ENCODE results near the gene PRKAG2. TPM values are rescaled to one million over a fixed set of nuclear protein-coding genes. Genes with fewer than 3 reads are reported as not detected.
A peak's percentile ranks its signal among the peaks of the same experiment; 100 is the strongest.

PRKAG2 gene
- total RNA-seq, 1 donor from 2014 or later, result 35.6 TPM

DNA sequence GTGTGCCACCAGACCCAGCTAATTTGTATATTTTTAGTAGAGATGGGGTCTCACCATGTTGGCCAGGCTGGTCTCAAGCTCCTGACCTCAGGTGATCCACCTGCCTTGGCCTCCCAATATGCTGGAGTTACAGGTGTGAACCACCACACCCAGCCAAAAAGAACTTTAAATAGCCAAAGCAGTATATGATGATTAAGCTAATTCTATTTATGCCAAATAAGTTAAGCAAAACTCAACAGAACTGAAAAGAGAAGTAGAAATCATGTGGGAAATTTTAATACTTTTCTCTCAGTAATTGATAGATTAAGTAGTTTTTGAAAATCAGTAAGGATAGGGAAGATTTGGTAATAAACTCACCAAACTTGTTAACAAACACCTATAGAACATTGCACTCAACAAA is 332.7 kb downstream of the PRKAG2 start:
- Histone ChIP-seq H3K36me3 (no peaks in the 10 kb centered on the region), H3K9me3 (no peaks in the 10 kb centered on the region), H3K4me3 (no peak overlapping the region), H3K27me3 (no peaks in the 10 kb centered on the region), H3K27ac (no peak overlapping the region), H3K4me1 (no peaks in the 10 kb centered on the region)
- DNase-seq (no peak), ATAC-seq (no peak)
- TF ChIP-seq, protein P1, sequence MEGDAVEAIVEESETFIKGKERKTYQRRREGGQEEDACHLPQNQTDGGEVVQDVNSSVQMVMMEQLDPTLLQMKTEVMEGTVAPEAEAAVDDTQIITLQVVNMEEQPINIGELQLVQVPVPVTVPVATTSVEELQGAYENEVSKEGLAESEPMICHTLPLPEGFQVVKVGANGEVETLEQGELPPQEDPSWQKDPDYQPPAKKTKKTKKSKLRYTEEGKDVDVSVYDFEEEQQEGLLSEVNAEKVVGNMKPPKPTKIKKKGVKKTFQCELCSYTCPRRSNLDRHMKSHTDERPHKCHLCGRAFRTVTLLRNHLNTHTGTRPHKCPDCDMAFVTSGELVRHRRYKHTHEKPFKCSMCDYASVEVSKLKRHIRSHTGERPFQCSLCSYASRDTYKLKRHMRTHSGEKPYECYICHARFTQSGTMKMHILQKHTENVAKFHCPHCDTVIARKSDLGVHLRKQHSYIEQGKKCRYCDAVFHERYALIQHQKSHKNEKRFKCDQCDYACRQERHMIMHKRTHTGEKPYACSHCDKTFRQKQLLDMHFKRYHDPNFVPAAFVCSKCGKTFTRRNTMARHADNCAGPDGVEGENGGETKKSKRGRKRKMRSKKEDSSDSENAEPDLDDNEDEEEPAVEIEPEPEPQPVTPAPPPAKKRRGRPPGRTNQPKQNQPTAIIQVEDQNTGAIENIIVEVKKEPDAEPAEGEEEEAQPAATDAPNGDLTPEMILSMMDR (IDR thresholded peaks at IDR 0.05), result no peak
- intact Hi-C loops (cut with DNase I), result no loop called here

DNA sequence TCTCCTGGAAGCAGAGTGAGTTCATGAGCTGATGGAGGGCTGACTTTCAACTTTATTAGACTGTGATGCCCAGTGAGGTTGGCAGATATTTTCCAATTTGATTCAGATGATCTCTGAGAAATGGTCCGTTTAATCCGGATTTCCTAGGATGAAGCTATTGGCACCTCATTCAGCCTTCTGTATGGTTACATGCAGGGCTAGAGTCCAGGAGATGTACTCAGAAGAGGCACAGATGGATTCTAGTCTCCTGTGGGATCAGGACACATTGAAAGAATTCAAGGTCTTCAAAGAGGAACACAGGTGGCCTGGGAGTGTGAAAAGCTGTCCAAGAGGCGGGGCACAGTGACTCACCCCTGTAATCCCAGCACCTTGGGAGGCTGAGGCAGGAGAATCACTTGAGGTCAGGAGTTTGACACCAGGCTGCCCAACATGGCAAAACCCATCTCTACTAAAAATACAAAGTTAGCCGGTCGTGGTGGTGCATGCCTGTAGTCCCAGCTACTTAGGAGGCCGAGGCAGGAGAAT is 334.2 kb downstream of the PRKAG2 start:
- H3K9me3 ChIP-seq, result no peaks in the 10 kb centered on the region
- ATAC-seq (no peak), DNase-seq (no peak)
- H3K36me3 ChIP-seq, result no peaks in the 10 kb centered on the region
- intact Hi-C loops (cut with DNase I), result no loop called here
- no peaks in the 10 kb centered on the region for H3K27me3 ChIP-seq
- H3K27ac ChIP-seq, result no peak overlapping the region
- no peak overlapping the region for H3K4me3 ChIP-seq
- H3K4me1 ChIP-seq, result peaks cover 13% of the 10 kb centered on the region
- TF ChIP-seq, protein P1 (IDR thresholded peaks at IDR 0.05), result no peak

DNA sequence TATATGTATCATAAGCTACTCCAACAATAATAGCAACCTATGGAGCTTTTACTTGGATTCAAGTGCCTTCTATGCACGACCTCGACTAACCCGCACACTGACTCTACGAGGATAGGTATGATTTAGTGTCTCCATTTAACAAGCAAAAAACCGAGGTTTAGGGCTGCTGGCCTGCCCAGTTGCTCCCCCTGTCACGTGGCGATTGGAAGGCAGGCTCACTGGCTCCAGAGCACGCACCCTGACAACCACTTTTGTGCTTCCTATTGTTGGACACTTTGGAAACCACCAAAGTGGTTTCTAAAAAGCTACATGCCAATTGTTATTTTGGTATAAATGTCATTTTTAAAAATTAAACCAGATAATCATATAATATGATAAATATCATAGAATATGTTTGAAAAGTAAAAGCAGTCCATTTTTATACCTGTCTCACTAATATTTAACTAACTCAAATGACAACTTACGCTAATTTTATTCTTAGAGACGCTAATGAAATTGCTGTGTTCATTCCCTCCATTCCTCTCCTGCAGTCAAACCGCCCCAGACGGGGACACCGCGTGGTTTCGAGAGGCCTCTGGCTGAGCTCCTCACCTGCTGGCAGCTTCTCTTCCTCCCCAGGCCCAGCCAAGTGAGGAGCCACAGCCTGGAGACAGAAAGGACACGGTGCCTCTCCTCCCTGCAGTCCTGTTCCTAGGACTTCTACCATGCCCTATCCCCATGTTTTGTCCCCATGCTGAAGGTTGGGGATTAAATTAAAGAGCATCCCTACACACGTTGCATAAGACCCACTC is 335.0 kb downstream of the PRKAG2 start:
- no peaks in the 10 kb centered on the region for H3K9me3 ChIP-seq
- no peak for DNase-seq
- no peak for ATAC-seq
- H3K4me1 ChIP-seq, result peaks cover 13% of the 10 kb centered on the region
- TF ChIP-seq, protein P1 (IDR thresholded peaks at IDR 0.05), result no peak
- H3K27ac ChIP-seq, result no peak overlapping the region
- intact Hi-C loops (cut with DNase I), result no loop called here
- no peak overlapping the region for H3K4me3 ChIP-seq
- no peaks in the 10 kb centered on the region for H3K36me3 ChIP-seq
- no peaks in the 10 kb centered on the region for H3K27me3 ChIP-seq

DNA sequence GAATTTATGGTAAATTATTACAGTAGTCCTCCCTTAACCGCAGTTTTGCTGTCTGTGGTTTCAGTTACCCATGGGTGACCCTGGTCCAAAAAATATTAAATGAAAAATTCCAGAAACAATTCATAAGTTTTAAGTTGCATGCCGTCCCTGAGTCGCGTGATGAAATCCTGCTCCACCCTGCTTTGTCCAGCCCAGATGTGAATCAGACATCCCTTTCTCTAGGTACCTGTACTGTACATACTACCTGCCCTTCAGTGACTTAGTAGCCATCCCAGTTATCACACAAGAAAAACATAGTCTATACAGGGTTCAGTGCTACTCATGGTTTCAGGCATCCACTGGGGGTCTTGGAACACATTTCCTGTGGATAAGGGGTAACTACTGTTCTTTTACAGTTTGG is 336.8 kb downstream of the PRKAG2 start:
- DNase-seq (no peak), ATAC-seq (no peak)
- no peak overlapping the region for H3K4me3 ChIP-seq
- H3K27me3 ChIP-seq, result no peaks in the 10 kb centered on the region
- H3K36me3 ChIP-seq, result no peaks in the 10 kb centered on the region
- intact Hi-C loops (cut with DNase I), result no loop called here
- H3K9me3 ChIP-seq, result no peaks in the 10 kb centered on the region
- TF ChIP-seq, protein P1 (IDR thresholded peaks at IDR 0.05), result no peak
- no peak overlapping the region for H3K27ac ChIP-seq
- H3K4me1 ChIP-seq, result peaks cover 13% of the 10 kb centered on the region

DNA sequence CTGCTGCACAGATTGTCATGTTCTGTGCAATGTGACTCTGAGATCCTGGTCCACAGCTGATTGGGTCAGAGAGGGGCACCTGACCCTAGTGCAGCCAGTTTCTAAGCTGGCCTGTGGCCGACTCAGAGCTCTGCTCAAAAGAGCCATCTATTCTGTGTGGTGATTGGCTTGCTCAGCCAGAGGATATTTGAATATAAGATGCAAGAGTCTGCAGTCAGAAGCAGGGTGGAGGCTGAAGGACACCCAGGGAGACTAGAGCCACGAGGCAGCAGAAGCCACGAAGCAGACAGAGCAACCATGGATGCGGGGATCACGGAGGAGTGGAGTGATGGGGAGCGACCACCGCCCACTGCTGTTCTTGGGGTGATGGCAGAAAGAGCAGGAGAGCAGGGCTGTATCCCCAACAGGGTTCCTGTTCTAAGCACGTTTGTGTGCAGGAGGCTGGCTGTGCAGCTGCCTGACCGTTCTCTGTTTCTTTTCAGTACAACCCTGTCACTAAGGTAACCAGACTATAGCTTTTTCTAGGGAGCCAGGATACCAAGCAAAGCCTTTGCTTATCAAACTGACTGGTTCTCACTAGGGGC is 337.7 kb downstream of the PRKAG2 start:
- ATAC-seq (peak; percentile 21), DNase-seq (no peak)
- TF ChIP-seq, protein P1 (IDR thresholded peaks at IDR 0.05), result no peak
- Histone ChIP-seq H3K27me3 (no peaks in the 10 kb centered on the region), H3K4me3 (no peak overlapping the region), H3K4me1 (peaks cover 13% of the 10 kb centered on the region), H3K27ac (no peak overlapping the region), H3K9me3 (no peaks in the 10 kb centered on the region), H3K36me3 (no peaks in the 10 kb centered on the region)
- intact Hi-C loops (cut with DNase I), result no loop called here

Data from upper lobe of right lung (tissue), 1 donor.